ENCODE data around the gene NEU1.
"Not testable (repeated sequence)": the region's sequence is repeated elsewhere in the genome, so short reads cannot be mapped to it uniquely, and the experiment has no call there.

The NEU1 gene

GRCh38 chr6:31907158-31907813 is 44.7 kb upstream of the NEU1 start:
- Histone ChIP-seq H3K4me1 (ENCODE audit: control insufficient read depth, low read depth, low read length) (no peaks in the 10 kb centered on the region), H3K36me3 (ENCODE audit: control insufficient read depth, insufficient read depth, low read length) (no peaks in the 10 kb centered on the region), H2AK5ac (ENCODE audit: low read length) (no peak overlapping the region), H3K56ac (ENCODE audit: low read length) (no peak overlapping the region), H4K5ac (ENCODE audit: low read length) (no peak overlapping the region), H2BK15ac (replicated peaks; ENCODE audit: low read depth) (no peak overlapping the region), H3K79me2 (ENCODE audit: control insufficient read depth, insufficient read depth, low read length) (no peaks in the 10 kb centered on the region), H3K27me3 (ENCODE audit: insufficient read depth, low read length, poor library complexity) (no peaks in the 10 kb centered on the region), H3K9ac (ENCODE audit: low read length) (no peak overlapping the region), H2BK5ac (ENCODE audit: low read length) (no peak overlapping the region), H3K4me3 (ENCODE audit: low read length) (no peak overlapping the region), H3K27ac (ENCODE audit: low read depth, low read length) (no peak overlapping the region), H3K4ac (ENCODE audit: low read depth, low read length) (no peak overlapping the region), H3K79me1 (ENCODE audit: low read length) (no peaks in the 10 kb centered on the region), H4K8ac (ENCODE audit: low read depth, low read length) (no peak overlapping the region), H3K4me2 (ENCODE audit: low read length) (no peak overlapping the region), H2BK120ac (ENCODE audit: low read depth, low read length) (no peak overlapping the region), H3K18ac (ENCODE audit: low read length) (no peak overlapping the region), H3K23ac (ENCODE audit: low read length) (no peak overlapping the region)
- no CpG with 5 or more reads among the region's 7 CpGs for WGBS (ENCODE audit: extremely low coverage, insufficient coverage, low lambda C conversion rate)
- no peak for DNase-seq

GRCh38 chr6:31906727-31907126 is 44.1 kb upstream of the NEU1 start:
- DNase-seq; H3K4me2 ChIP-seq (ENCODE audit: low read length): not testable (repeated sequence)

GRCh38 chr6:31906122-31906521 is 43.5 kb upstream of the NEU1 start:
- H2BK120ac ChIP-seq (ENCODE audit: low read depth, low read length) = no peak overlapping the region
- no peak overlapping the region for H4K8ac ChIP-seq (ENCODE audit: low read depth, low read length)
- H3K4me2 ChIP-seq (ENCODE audit: low read length) = no peak overlapping the region
- no peaks in the 10 kb centered on the region for H3K4me1 ChIP-seq (ENCODE audit: control insufficient read depth, low read depth, low read length)
- H3K23ac ChIP-seq (ENCODE audit: low read length) = no peak overlapping the region
- no peak overlapping the region for H3K9ac ChIP-seq (ENCODE audit: low read length)
- no peak overlapping the region for H4K5ac ChIP-seq (ENCODE audit: low read length)
- no peaks in the 10 kb centered on the region for H3K27me3 ChIP-seq (ENCODE audit: insufficient read depth, low read length, poor library complexity)
- H3K27ac ChIP-seq (ENCODE audit: low read depth, low read length) = no peak overlapping the region
- H2AK5ac ChIP-seq (ENCODE audit: low read length) = no peak overlapping the region
- no CpG with 5 or more reads among the region's 4 CpGs for WGBS (ENCODE audit: extremely low coverage, insufficient coverage, low lambda C conversion rate)
- H3K4ac ChIP-seq (ENCODE audit: low read depth, low read length) = no peak overlapping the region
- no peak overlapping the region for H2BK5ac ChIP-seq (ENCODE audit: low read length)
- DNase-seq = peak; percentile 46
- H3K79me2 ChIP-seq (ENCODE audit: control insufficient read depth, insufficient read depth, low read length) = no peaks in the 10 kb centered on the region
- H3K79me1 ChIP-seq (ENCODE audit: low read length) = no peaks in the 10 kb centered on the region
- no peak overlapping the region for H3K4me3 ChIP-seq (ENCODE audit: low read length)
- no peak overlapping the region for H2BK15ac ChIP-seq (replicated peaks; ENCODE audit: low read depth)
- no peaks in the 10 kb centered on the region for H3K36me3 ChIP-seq (ENCODE audit: control insufficient read depth, insufficient read depth, low read length)
- no peak overlapping the region for H3K56ac ChIP-seq (ENCODE audit: low read length)
- H3K18ac ChIP-seq (ENCODE audit: low read length) = no peak overlapping the region

More at GRCh38 chr6:31906727-31907126, 44.1 kb upstream of the NEU1 start:
- H3K23ac ChIP-seq (ENCODE audit: low read length); H3K36me3 ChIP-seq (ENCODE audit: control insufficient read depth, insufficient read depth, low read length); H2BK5ac ChIP-seq (ENCODE audit: low read length); H3K18ac ChIP-seq (ENCODE audit: low read length); H2BK120ac ChIP-seq (ENCODE audit: low read depth, low read length); H3K56ac ChIP-seq (ENCODE audit: low read length); H3K4me1 ChIP-seq (ENCODE audit: control insufficient read depth, low read depth, low read length); H3K79me2 ChIP-seq (ENCODE audit: control insufficient read depth, insufficient read depth, low read length); H3K79me1 ChIP-seq (ENCODE audit: low read length); H3K27ac ChIP-seq (ENCODE audit: low read depth, low read length); H4K8ac ChIP-seq (ENCODE audit: low read depth, low read length); H3K4me3 ChIP-seq (ENCODE audit: low read length); H3K27me3 ChIP-seq (ENCODE audit: insufficient read depth, low read length, poor library complexity); H2BK15ac ChIP-seq (replicated peaks; ENCODE audit: low read depth); H4K5ac ChIP-seq (ENCODE audit: low read length); H3K4ac ChIP-seq (ENCODE audit: low read depth, low read length); H3K9ac ChIP-seq (ENCODE audit: low read length); H2AK5ac ChIP-seq (ENCODE audit: low read length): not testable (repeated sequence)
- WGBS (ENCODE audit: extremely low coverage, insufficient coverage, low lambda C conversion rate) = no CpG with 5 or more reads among the region's 8 CpGs

- H4K8ac ChIP-seq (ENCODE audit: low read depth, low read length) = no peak overlapping the region
- H3K4me3 ChIP-seq (ENCODE audit: low read length) = no peak overlapping the region
- H3K36me3 ChIP-seq (ENCODE audit: control insufficient read depth, insufficient read depth, low read length) = no peaks in the 10 kb centered on the region
- no peak overlapping the region for H2BK15ac ChIP-seq (replicated peaks; ENCODE audit: low read depth)
- H3K27ac ChIP-seq (ENCODE audit: low read depth, low read length) = no peak overlapping the region
- H3K9ac ChIP-seq (ENCODE audit: low read length) = no peak overlapping the region
- no peaks in the 10 kb centered on the region for H3K79me2 ChIP-seq (ENCODE audit: control insufficient read depth, insufficient read depth, low read length)
- H3K4ac ChIP-seq (ENCODE audit: low read depth, low read length) = no peak overlapping the region
- no peaks in the 10 kb centered on the region for H3K79me1 ChIP-seq (ENCODE audit: low read length)
- H2BK120ac ChIP-seq (ENCODE audit: low read depth, low read length) = no peak overlapping the region
- no peak for DNase-seq
- no peak overlapping the region for H3K18ac ChIP-seq (ENCODE audit: low read length)
- no peak overlapping the region for H4K5ac ChIP-seq (ENCODE audit: low read length)
- no peaks in the 10 kb centered on the region for H3K27me3 ChIP-seq (ENCODE audit: insufficient read depth, low read length, poor library complexity)
- H3K23ac ChIP-seq (ENCODE audit: low read length) = no peak overlapping the region
- H2AK5ac ChIP-seq (ENCODE audit: low read length) = no peak overlapping the region
- no CpG with 5 or more reads among the region's 1 CpG for WGBS (ENCODE audit: extremely low coverage, insufficient coverage, low lambda C conversion rate)
- H3K4me2 ChIP-seq (ENCODE audit: low read length) = no peak overlapping the region
- no peak overlapping the region for H2BK5ac ChIP-seq (ENCODE audit: low read length)
- no peaks in the 10 kb centered on the region for H3K4me1 ChIP-seq (ENCODE audit: control insufficient read depth, low read depth, low read length)
- no peak overlapping the region for H3K56ac ChIP-seq (ENCODE audit: low read length)
Measured at GRCh38 chr6:31905041-31905440, 42.4 kb upstream of the NEU1 start.

GRCh38 chr6:31903957-31904356 is 41.3 kb upstream of the NEU1 start:
- no peak overlapping the region for H2BK120ac ChIP-seq (ENCODE audit: low read depth, low read length)
- no peak overlapping the region for H3K9ac ChIP-seq (ENCODE audit: low read length)
- DNase-seq = no peak
- no peak overlapping the region for H3K4me3 ChIP-seq (ENCODE audit: low read length)
- no peak overlapping the region for H4K8ac ChIP-seq (ENCODE audit: low read depth, low read length)
- no peak overlapping the region for H2AK5ac ChIP-seq (ENCODE audit: low read length)
- H3K23ac ChIP-seq (ENCODE audit: low read length) = no peak overlapping the region
- H2BK5ac ChIP-seq (ENCODE audit: low read length) = no peak overlapping the region
- H3K4ac ChIP-seq (ENCODE audit: low read depth, low read length) = no peak overlapping the region
- no peaks in the 10 kb centered on the region for H3K27me3 ChIP-seq (ENCODE audit: insufficient read depth, low read length, poor library complexity)
- no peak overlapping the region for H3K18ac ChIP-seq (ENCODE audit: low read length)
- no peak overlapping the region for H4K5ac ChIP-seq (ENCODE audit: low read length)
- no peak overlapping the region for H2BK15ac ChIP-seq (replicated peaks; ENCODE audit: low read depth)
- no peaks in the 10 kb centered on the region for H3K36me3 ChIP-seq (ENCODE audit: control insufficient read depth, insufficient read depth, low read length)
- WGBS (ENCODE audit: extremely low coverage, insufficient coverage, low lambda C conversion rate) = no CpG with 5 or more reads among the region's 3 CpGs
- no peaks in the 10 kb centered on the region for H3K4me1 ChIP-seq (ENCODE audit: control insufficient read depth, low read depth, low read length)
- no peaks in the 10 kb centered on the region for H3K79me2 ChIP-seq (ENCODE audit: control insufficient read depth, insufficient read depth, low read length)
- no peaks in the 10 kb centered on the region for H3K79me1 ChIP-seq (ENCODE audit: low read length)
- H3K56ac ChIP-seq (ENCODE audit: low read length) = no peak overlapping the region
- no peak overlapping the region for H3K4me2 ChIP-seq (ENCODE audit: low read length)
- no peak overlapping the region for H3K27ac ChIP-seq (ENCODE audit: low read depth, low read length)

All from mesendoderm (in vitro differentiated cells).